ENCODE measurements around the gene TMEM255B.

The TMEM255B gene

GRCh38 chr13:113729187-113730019, 29.6 kb upstream of the TMEM255B start (continued):
- no peak for TF ChIP-seq PATZ1 (CRISPR knock-in tag; IDR thresholded peaks at IDR 0.05; ENCODE audit: borderline replicate concordance)
- TF ChIP-seq ESRRG (CRISPR knock-in tag; IDR thresholded peaks at IDR 0.05): no peak
- TF ChIP-seq RARB (CRISPR knock-in tag; IDR thresholded peaks at IDR 0.05): no peak
- TF ChIP-seq ARNTL (CRISPR knock-in tag; IDR thresholded peaks at IDR 0.05; ENCODE audit: borderline replicate concordance, low read depth): no peak
- no peak for TF ChIP-seq ZNF70 (CRISPR knock-in tag; IDR thresholded peaks at IDR 0.05)
- TF ChIP-seq ISL1 (CRISPR knock-in tag; IDR thresholded peaks at IDR 0.05): no peak
- TF ChIP-seq ZFP3 (CRISPR knock-in tag; IDR thresholded peaks at IDR 0.05): no peak

- no peak for ATAC-seq
- TF ChIP-seq, protein P1, sequence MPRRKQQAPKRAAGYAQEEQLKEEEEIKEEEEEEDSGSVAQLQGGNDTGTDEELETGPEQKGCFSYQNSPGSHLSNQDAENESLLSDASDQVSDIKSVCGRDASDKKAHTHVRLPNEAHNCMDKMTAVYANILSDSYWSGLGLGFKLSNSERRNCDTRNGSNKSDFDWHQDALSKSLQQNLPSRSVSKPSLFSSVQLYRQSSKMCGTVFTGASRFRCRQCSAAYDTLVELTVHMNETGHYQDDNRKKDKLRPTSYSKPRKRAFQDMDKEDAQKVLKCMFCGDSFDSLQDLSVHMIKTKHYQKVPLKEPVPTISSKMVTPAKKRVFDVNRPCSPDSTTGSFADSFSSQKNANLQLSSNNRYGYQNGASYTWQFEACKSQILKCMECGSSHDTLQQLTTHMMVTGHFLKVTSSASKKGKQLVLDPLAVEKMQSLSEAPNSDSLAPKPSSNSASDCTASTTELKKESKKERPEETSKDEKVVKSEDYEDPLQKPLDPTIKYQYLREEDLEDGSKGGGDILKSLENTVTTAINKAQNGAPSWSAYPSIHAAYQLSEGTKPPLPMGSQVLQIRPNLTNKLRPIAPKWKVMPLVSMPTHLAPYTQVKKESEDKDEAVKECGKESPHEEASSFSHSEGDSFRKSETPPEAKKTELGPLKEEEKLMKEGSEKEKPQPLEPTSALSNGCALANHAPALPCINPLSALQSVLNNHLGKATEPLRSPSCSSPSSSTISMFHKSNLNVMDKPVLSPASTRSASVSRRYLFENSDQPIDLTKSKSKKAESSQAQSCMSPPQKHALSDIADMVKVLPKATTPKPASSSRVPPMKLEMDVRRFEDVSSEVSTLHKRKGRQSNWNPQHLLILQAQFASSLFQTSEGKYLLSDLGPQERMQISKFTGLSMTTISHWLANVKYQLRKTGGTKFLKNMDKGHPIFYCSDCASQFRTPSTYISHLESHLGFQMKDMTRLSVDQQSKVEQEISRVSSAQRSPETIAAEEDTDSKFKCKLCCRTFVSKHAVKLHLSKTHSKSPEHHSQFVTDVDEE (CRISPR knock-in tag; IDR thresholded peaks at IDR 0.05): no peak
Measured at GRCh38 chr13:113730258-113730691, 28.8 kb upstream of the TMEM255B start.

GRCh38 chr13:113730831-113731191, 28.2 kb upstream of the TMEM255B start:
- TF ChIP-seq ZNF565 (CRISPR knock-in tag; conservative IDR thresholded peaks at IDR 0.05; ENCODE audit: low read depth) (no peak), ZC3H10 (CRISPR knock-in tag; IDR thresholded peaks at IDR 0.05) (no peak), TOX (CRISPR knock-in tag; IDR thresholded peaks at IDR 0.05; ENCODE audit: borderline replicate concordance) (no peak)
- ATAC-seq: no peak; the same call in 2 of the 3 replicates

GRCh38 chr13:113731192-113732175, 27.5 kb upstream of the TMEM255B start:
- TF ChIP-seq ZNF8 (CRISPR knock-in tag; IDR thresholded peaks at IDR 0.05): no peak
- TF ChIP-seq ZFP30 (CRISPR knock-in tag; IDR thresholded peaks at IDR 0.05): no peak
- no peak for TF ChIP-seq CREB5 (CRISPR knock-in tag; IDR thresholded peaks at IDR 0.05; ENCODE audit: low read depth)
- no peak for TF ChIP-seq SNAI2 (CRISPR knock-in tag; IDR thresholded peaks at IDR 0.05)
- TF ChIP-seq PATZ1 (CRISPR knock-in tag; IDR thresholded peaks at IDR 0.05; ENCODE audit: borderline replicate concordance): no peak
- no peak for TF ChIP-seq ZC3H10 (CRISPR knock-in tag; IDR thresholded peaks at IDR 0.05)
- TF ChIP-seq, protein P1 (CRISPR knock-in tag; IDR thresholded peaks at IDR 0.05): no peak
- TF ChIP-seq TOX (CRISPR knock-in tag; IDR thresholded peaks at IDR 0.05; ENCODE audit: borderline replicate concordance): no peak
- no peak for TF ChIP-seq PPARA (CRISPR knock-in tag; IDR thresholded peaks at IDR 0.05; ENCODE audit: borderline replicate concordance)
- no peak for TF ChIP-seq GLIS3 (CRISPR knock-in tag; IDR thresholded peaks at IDR 0.05)
- TF ChIP-seq ESRRG (CRISPR knock-in tag; IDR thresholded peaks at IDR 0.05): no peak
- TF ChIP-seq TCF4 (CRISPR knock-in tag; IDR thresholded peaks at IDR 0.05; ENCODE audit: borderline replicate concordance): no peak
- TF ChIP-seq CSDC2 (CRISPR knock-in tag; IDR thresholded peaks at IDR 0.05): no peak
- ATAC-seq: no peak
